A549 (cell line): ENCODE results near the gene NAT8L. TPM values are rescaled to one million over a fixed set of nuclear protein-coding genes. Genes with fewer than 3 reads are reported as not detected.

Source experiments
- ATAC-seq, 2 experiments: fragments of 200-7000 bp in 1 of 2; fragments of >200 bp in 1 of 2; cut with Nextera tagmentation in 1 of 2; cut with Tn5 transposase in 1 of 2; 3 replicates each; pipeline versions ENCODE4 v1.8.0 to v1.9.1; 2018 to 2020; ENCODE audit warnings: mild to moderate bottlenecking in 1 of 2, moderate library complexity in 1 of 2
- CTCF ChIA-PET: fragments of 300-600 bp; sonication (Branson Sonifier 250); formaldehyde crosslinking; extraction: SDS; loops from one replicate; lab custom pipeline; 2021; ENCODE audit warnings: antibody characterized with exemption, inconsistent platforms; lab: Yijun Ruan, JAX
- POLR2A ChIA-PET: fragments of 350-600 bp; formaldehyde crosslinking; extraction: SDS; loops from one replicate; lab custom pipeline; 2021; ENCODE audit warnings: antibody characterized with exemption, inconsistent platforms; lab: Yijun Ruan, JAX
- DNase-seq, 2 experiments: peaks; one replicate each; pipeline versions ENCODE4 v3.0.0 to v3.0.0-alpha.2; 2011 to 2016; ENCODE audit warnings: low read depth in 1 of 2, low spot score in 1 of 2
- FAIRE-seq: peaks from 2 replicates; lab custom pipeline; 2011; peaks lifted over from hg19 to GRCh38; lab: Jason Lieb, UNC
- H3K27ac ChIP-seq, 2 experiments: fragments of >200 bp; sonication (Bioruptor Twin); formaldehyde crosslinking; 3 replicates each; pipeline ENCODE4 v1.5.1; 2016 to 2017
- H3K4me1 ChIP-seq: fragments of >200 bp; sonication (Bioruptor Twin); formaldehyde crosslinking; 3 replicates; pipeline ENCODE4 v1.6.1; 2016
- H3K4me2 ChIP-seq: fragments of >200 bp; sonication (Bioruptor Twin); formaldehyde crosslinking; 3 replicates; pipeline ENCODE4 v1.6.1; 2016
- H3K4me3 ChIP-seq: fragments of >200 bp; sonication (Bioruptor Twin); formaldehyde crosslinking; 3 replicates; pipeline ENCODE4 v1.5.1; 2016
- H3K9me3 ChIP-seq: fragments of >200 bp; sonication (Bioruptor Twin); formaldehyde crosslinking; 3 replicates; pipeline ENCODE4 v1.6.1; 2016
- CBX8 ChIP-seq: fragments of 200-600 bp; sonication (generic); IDR thresholded peaks from 2 replicates; pipeline ENCODE4 v1.6.1; 2016
- CHD2 ChIP-seq: fragments of 150-350 bp; IDR thresholded peaks from 2 replicates; pipeline ENCODE4 v1.6.1; 2014; ENCODE audit warnings: low read length; ENCODE audit not compliant: partially characterized antibody
- CHD4 ChIP-seq: fragments of 200-600 bp; sonication (generic); IDR thresholded peaks from 2 replicates; pipeline ENCODE4 v1.6.1; 2016; ENCODE audit warnings: antibody characterized with exemption, mild to moderate bottlenecking, borderline replicate concordance
- EHF ChIP-seq: fragments of 250-450 bp; sonication (Bioruptor Pico); IDR thresholded peaks from 2 replicates; pipeline ENCODE4 v1.5.0; 2020; ENCODE audit warnings: mild to moderate bottlenecking
- EHMT2 ChIP-seq: fragments of 200-600 bp; sonication (generic); IDR thresholded peaks from 2 replicates; pipeline ENCODE4 v1.6.1; 2016; ENCODE audit warnings: antibody characterized with exemption, low read depth, mild to moderate bottlenecking, moderate library complexity
- ELK1 ChIP-seq: fragments of 150-350 bp; IDR thresholded peaks from 2 replicates; pipeline ENCODE4 v1.6.1; 2014; ENCODE audit warnings: low read depth, mild to moderate bottlenecking, low read length
- ESRRA ChIP-seq: fragments of 150-350 bp; IDR thresholded peaks from 2 replicates; pipeline ENCODE4 v1.6.1; 2014; ENCODE audit warnings: mild to moderate bottlenecking, low read length, borderline replicate concordance
- FOSL2 ChIP-seq, 2 experiments: fragments of 450-650 bp in 1 of 2; fragments of >200 bp in 1 of 2; sonication (Bioruptor Twin) in 1 of 2; formaldehyde crosslinking; IDR thresholded peaks; 2 replicates each; pipeline versions ENCODE4 v1.5.0 to v1.6.1; 2016 to 2020; ENCODE audit warnings: mild to moderate bottlenecking in 1 of 2, moderate library complexity in 1 of 2
- HEYL ChIP-seq: fragments of 250-450 bp; sonication (Bioruptor Pico); IDR thresholded peaks from 2 replicates; pipeline ENCODE4 v1.8.0; 2021; ENCODE audit warnings: mild to moderate bottlenecking, moderate library complexity
- JUN ChIP-seq, 2 experiments: fragments of >200 bp; sonication (Bioruptor Twin); formaldehyde crosslinking; IDR thresholded peaks; 2 replicates in 1 of 2; 3 replicates in 1 of 2; pipeline ENCODE4 v1.6.1; 2016 to 2017
- NR3C1 ChIP-seq: fragments of >200 bp; sonication (Bioruptor Twin); formaldehyde crosslinking; IDR thresholded peaks from 3 replicates; pipeline ENCODE4 v1.6.1; 2017
- POLR2A ChIP-seq: IDR thresholded peaks from 2 replicates; pipeline ENCODE4 v1.6.1; 2012; ENCODE audit warnings: mild to moderate bottlenecking, low read length
- POLR2AphosphoS2 ChIP-seq: conservative IDR thresholded peaks from 2 replicates; pipeline ENCODE4 v1.6.1; 2012; ENCODE audit warnings: low read length, improper control_type of control experiment, inconsistent platforms
- RAD21 ChIP-seq, 2 experiments: fragments of >200 bp in 1 of 2; sonication (Bioruptor Twin) in 1 of 2; formaldehyde crosslinking in 1 of 2; IDR thresholded peaks in 1 of 2; conservative IDR thresholded peaks in 1 of 2; 2 replicates in 1 of 2; 3 replicates in 1 of 2; pipeline ENCODE4 v1.6.1; 2012 to 2018; ENCODE audit warnings: inconsistent platforms in 1 of 2
- RARB ChIP-seq: fragments of 250-450 bp; sonication (Bioruptor Pico); IDR thresholded peaks from 2 replicates; pipeline ENCODE4 v1.8.0; 2021; ENCODE audit warnings: mild to moderate bottlenecking, moderate library complexity
- TFCP2L1 ChIP-seq: fragments of 250-450 bp; sonication (Bioruptor Pico); IDR thresholded peaks from 2 replicates; pipeline ENCODE4 v1.5.0; 2021; ENCODE audit warnings: mild to moderate bottlenecking
- ZNF302 ChIP-seq: fragments of 250-450 bp; sonication (Bioruptor Pico); IDR thresholded peaks from 2 replicates; pipeline ENCODE4 v1.9.0; 2021; ENCODE audit warnings: inconsistent platforms, mild to moderate bottlenecking, moderate library complexity
- ZSCAN20 ChIP-seq: fragments of 250-450 bp; sonication (Bioruptor Pico); IDR thresholded peaks from 2 replicates; pipeline ENCODE4 v1.8.0; 2022; ENCODE audit warnings: mild to moderate bottlenecking, moderate library complexity
- WGBS: methylation state at CpG from one replicate; pipeline ENCODE4 v1.1.6; 2017; ENCODE audit errors: missing lambda C conversion rate; 5-methylcytosine and 5-hydroxymethylcytosine counted together
- polyA plus RNA-seq, 4 experiments: library from polyadenylated mRNA; depleted of rRNA in 3 of 4; stranded (reverse); fragments of >200 nt; fragmentation: RNase III in 1 of 4; extraction: RNeasy Plus Mini Kit Qiagen cat#74134 plus additional on column Dnase treatment in 1 of 4; gene quantifications; 2 replicates in 3 of 4; 3 replicates in 1 of 4; pipeline ENCODE4 v1.2.3, GENCODE V29; 2011 to 2017
- TF ChIP-seq, protein P1 (sequence below): fragments of >200 bp; sonication (Bioruptor Twin); formaldehyde crosslinking; IDR thresholded peaks from 3 replicates; pipeline ENCODE4 v1.5.1; 2016

Gene NAT8L
- polyA plus RNA-seq, 2 of the 4 experiments (the other 2 are of a cell fraction), result 2.6 to 8.2 TPM

DNA sequence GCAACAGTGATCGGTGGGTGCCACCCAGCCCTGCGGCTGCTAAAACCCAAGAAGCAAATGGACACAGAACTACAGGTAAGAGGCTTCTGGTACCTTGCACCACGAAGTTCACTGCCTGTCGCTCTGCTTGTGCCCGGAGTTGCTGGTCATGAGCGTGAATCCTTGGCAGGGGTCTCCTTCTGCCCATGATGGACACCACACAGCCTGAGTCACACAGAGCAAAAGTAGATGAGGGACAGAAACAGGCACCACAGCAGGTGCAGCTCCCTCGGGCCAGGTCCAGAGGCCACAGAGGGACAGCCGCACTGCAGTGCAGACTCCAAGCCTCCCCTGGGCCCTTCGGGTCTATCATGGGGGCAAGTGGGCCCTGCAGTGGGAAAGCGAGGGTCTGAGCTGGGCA, 22.4 kb downstream of the NAT8L start (continued):
- no peak for TF ChIP-seq CBX8
- TF ChIP-seq RARB, result no peak
- no peak for TF ChIP-seq ZSCAN20 (CRISPR knock-in tag)

DNA sequence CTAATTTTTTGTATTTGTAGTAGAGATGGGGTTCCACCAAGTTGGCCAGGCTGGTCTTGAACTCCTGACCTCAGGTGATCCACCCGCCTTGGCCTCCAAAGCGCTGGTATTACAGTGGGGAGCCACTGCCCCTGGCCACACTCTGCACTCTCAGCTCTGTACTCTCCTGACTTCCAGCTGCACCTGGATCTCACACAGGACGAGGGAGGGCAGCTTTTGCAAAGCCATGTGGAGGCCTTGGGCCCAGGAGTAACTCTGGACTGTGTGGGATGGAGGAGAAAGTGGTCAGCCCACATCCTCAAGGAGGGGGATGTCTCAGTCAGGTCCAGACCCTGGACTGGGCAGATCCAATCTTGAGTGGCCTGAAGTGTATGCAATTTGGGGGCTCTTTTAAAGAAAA, 23.0 kb downstream of the NAT8L start:
- no peak overlapping the region for H3K27ac ChIP-seq
- FAIRE-seq (no peak), DNase-seq (no peak), ATAC-seq (no peak)
- no peak overlapping the region for H3K4me2 ChIP-seq
- no peaks in the 10 kb centered on the region for H3K9me3 ChIP-seq
- H3K4me1 ChIP-seq, result no peaks in the 10 kb centered on the region
- ChIA-PET POLR2A (no interaction called here), CTCF (interaction anchor here (0.9 to 1.2 kb wide), 3 partner anchors 12 to 380 kb away, joined by 3 read pairs; no protein-coding TSS in a partner anchor)
- 100% methylated on average over 2 of the region's 3 CpGs for WGBS
- H3K4me3 ChIP-seq, result no peak overlapping the region
- TF ChIP-seq FOSL2 (IDR thresholded peaks at IDR 0.05), result no peak
- TF ChIP-seq FOSL2 (CRISPR knock-in tag; IDR thresholded peaks at IDR 0.05), result no peak
- TF ChIP-seq RAD21 (conservative IDR thresholded peaks at IDR 0.05 in 1 of 2, IDR thresholded peaks at IDR 0.05 in 1 of 2), result no peak
- no peak for TF ChIP-seq NR3C1
- no peak for TF ChIP-seq TFCP2L1 (CRISPR knock-in tag)
- no peak for TF ChIP-seq ESRRA
- no peak for TF ChIP-seq ZNF302 (CRISPR knock-in tag)
- no peak for TF ChIP-seq ZSCAN20 (CRISPR knock-in tag)
- TF ChIP-seq, all 56 proteins: peak for 0

DNA sequence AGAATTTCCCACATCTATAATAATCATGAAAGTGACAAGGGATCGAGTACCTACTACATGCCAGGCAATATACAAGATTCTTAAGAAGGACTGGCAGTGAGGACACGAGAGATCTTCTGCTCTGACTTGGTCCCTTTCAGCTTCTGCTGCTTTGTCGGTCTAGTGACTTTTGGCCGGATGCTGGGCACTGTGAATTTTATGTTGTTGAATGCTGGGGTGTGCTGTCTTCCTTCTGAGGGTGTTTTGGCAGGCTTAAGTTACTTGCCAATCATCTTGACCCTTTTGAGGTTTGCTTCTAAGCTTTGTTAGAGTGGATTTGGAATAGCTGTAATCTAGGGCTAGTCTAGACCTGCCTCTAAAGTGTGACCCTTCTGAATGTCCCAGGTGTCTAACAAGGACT, 23.5 kb downstream of the NAT8L start:
- ATAC-seq (no peak), DNase-seq (no peak), FAIRE-seq (no peak)
- H3K4me1 ChIP-seq, result no peaks in the 10 kb centered on the region
- ChIA-PET POLR2A (no interaction called here), CTCF (interaction anchor here (0.7 to 1.2 kb wide), 3 partner anchors 15 to 379 kb away, joined by 3 read pairs; no protein-coding TSS in a partner anchor)
- no peak overlapping the region for H3K27ac ChIP-seq
- WGBS, result 65% methylated on average over 4 of the region's 4 CpGs
- no peak overlapping the region for H3K4me3 ChIP-seq
- no peaks in the 10 kb centered on the region for H3K9me3 ChIP-seq
- H3K4me2 ChIP-seq, result no peak overlapping the region
- TF ChIP-seq POLR2AphosphoS2 (no peak), CHD4 (no peak), CHD2 (no peak), EHF (no peak), EHMT2 (no peak)
- TF ChIP-seq, protein P1, sequence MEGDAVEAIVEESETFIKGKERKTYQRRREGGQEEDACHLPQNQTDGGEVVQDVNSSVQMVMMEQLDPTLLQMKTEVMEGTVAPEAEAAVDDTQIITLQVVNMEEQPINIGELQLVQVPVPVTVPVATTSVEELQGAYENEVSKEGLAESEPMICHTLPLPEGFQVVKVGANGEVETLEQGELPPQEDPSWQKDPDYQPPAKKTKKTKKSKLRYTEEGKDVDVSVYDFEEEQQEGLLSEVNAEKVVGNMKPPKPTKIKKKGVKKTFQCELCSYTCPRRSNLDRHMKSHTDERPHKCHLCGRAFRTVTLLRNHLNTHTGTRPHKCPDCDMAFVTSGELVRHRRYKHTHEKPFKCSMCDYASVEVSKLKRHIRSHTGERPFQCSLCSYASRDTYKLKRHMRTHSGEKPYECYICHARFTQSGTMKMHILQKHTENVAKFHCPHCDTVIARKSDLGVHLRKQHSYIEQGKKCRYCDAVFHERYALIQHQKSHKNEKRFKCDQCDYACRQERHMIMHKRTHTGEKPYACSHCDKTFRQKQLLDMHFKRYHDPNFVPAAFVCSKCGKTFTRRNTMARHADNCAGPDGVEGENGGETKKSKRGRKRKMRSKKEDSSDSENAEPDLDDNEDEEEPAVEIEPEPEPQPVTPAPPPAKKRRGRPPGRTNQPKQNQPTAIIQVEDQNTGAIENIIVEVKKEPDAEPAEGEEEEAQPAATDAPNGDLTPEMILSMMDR, result no peak
- TF ChIP-seq, all 56 proteins: peak for 0

DNA sequence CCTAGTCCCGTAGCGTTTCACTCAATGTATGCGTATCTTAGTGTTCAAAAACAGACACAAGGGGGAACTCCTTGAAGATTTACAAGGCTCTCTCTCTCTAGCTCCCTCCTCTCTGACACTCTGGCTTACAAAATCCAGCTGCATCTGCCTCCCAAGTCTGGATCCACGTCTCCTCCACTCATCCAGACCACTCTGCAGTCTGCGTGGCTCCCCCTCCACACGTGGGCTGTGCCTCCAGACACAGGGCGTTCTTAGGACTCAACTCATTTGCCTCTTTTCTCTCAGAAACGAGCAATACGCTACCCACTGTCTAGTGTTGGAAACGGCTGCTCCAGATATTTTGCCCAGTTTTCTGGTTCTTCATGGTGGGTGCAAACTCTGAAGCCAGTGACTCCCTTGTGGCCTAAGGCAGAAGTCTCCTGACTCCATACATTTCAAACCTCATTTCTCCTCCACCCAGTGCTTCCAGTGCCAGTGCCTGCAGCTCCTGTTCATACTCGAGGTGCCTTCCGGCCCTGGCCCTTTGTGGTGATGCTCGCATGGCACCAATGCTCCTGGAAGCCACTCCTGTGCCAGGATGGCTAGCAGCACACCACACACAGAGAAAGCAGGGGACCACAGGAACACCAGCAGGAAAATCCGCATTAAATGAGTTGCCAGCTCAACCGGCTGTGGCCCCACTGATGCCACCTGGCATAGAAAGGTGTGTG, 24.1 kb downstream of the NAT8L start:
- POLR2A ChIA-PET, result no interaction called here
- Histone ChIP-seq H3K4me1 (no peaks in the 10 kb centered on the region), H3K27ac (no peak overlapping the region), H3K9me3 (no peaks in the 10 kb centered on the region), H3K4me2 (no peak overlapping the region), H3K4me3 (no peak overlapping the region)
- 73% methylated on average over 15 of the region's 15 CpGs for WGBS
- ATAC-seq (no peak), FAIRE-seq (no peak), DNase-seq (no peak)
- CTCF ChIA-PET, result interaction anchor here (0.7 kb wide), 1 partner anchor 16 kb away, joined by 3 read pairs; no protein-coding TSS in a partner anchor
- TF ChIP-seq JUN (IDR thresholded peaks at IDR 0.05), result no peak

GRCh38 chr4:2083826-2084160, 24.7 kb downstream of the NAT8L start:
- H3K4me3 ChIP-seq, result no peak overlapping the region
- POLR2A ChIA-PET, result no interaction called here
- CTCF ChIA-PET, result no interaction called here
- WGBS, result 32% methylated on average over 3 of the region's 6 CpGs
- H3K9me3 ChIP-seq, result no peaks in the 10 kb centered on the region
- no peaks in the 10 kb centered on the region for H3K4me1 ChIP-seq
- no peak overlapping the region for H3K27ac ChIP-seq
- no peak for ATAC-seq
- no peak for FAIRE-seq
- TF ChIP-seq HEYL (CRISPR knock-in tag), result no peak
- TF ChIP-seq ELK1, result no peak
- no peak for TF ChIP-seq EHMT2
- TF ChIP-seq, protein P1, result no peak
- TF ChIP-seq ZNF302 (CRISPR knock-in tag), result no peak
- TF ChIP-seq POLR2A, result no peak
- no peak for TF ChIP-seq JUN (IDR thresholded peaks at IDR 0.05)
- no peak overlapping the region for H3K4me2 ChIP-seq
- DNase-seq, result no peak
